HK-2 (cell line): Measurements from ENCODE around the gene ZCWPW2.

Source experiments
- DNase-seq: peaks from one replicate; pipeline ENCODE4 v3.0.0-alpha.2; 2018; ENCODE audit not compliant: unreplicated experiment

The ZCWPW2 gene

DNA sequence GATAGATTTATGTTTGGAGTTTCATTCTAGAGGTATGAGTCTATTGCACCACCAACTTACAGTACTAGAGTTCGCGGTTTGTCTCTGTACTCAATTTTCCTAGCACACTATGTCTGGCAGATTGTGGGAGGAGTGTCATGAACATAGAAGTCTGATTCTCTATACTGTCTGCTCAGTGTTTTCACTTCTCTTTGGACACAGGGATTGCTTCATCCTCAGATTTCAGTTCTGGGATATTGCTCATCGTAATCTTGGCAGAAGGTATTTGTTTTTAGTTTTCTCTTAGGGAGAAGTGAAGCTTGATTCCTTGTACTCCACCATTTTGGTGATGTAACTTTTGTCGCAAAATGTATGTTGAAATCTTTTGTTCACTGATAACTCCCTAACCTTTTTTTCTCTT lies 27.9 kb downstream of the ZCWPW2 start:
- no peak for DNase-seq

DNA sequence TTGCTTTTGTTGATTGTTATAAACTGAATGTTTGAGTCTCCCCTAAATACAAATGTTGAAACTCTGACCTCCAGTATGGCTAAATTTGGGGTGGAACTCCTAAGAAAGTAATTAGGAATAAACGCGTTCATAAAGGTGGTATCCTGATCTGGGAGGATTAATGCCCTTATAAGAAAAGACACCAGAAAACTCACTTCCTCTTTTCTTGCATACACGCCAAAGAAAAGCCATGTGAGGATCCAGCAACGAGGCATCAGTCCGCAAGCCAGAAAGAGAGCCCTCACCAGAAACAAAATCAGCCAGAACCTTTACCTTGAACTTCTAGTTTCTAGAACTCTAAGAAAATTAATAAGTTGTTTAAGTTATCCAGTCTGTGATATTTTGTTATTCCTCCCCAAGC lies 37.5 kb downstream of the ZCWPW2 start:
- no peak for DNase-seq

DNA sequence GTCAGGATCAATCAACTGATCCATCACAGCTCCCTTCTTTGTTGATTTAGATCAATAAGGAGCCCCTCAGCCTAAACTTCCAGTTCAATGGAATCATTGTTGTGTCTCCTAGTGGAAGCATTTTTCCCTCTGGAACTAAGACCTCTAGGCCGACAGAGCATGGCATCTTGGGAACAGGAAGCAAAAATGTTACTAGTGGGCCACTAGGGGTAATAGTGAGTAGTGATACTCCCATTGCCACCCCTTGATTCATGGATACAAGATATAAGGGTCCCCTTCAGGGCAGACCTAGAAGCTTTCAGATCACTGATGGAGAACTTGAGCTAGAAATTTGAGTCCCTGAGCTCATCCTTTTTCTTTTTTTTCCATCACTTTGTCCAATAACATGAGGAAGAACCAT lies 40.5 kb downstream of the ZCWPW2 start:
- DNase-seq: no peak

DNA sequence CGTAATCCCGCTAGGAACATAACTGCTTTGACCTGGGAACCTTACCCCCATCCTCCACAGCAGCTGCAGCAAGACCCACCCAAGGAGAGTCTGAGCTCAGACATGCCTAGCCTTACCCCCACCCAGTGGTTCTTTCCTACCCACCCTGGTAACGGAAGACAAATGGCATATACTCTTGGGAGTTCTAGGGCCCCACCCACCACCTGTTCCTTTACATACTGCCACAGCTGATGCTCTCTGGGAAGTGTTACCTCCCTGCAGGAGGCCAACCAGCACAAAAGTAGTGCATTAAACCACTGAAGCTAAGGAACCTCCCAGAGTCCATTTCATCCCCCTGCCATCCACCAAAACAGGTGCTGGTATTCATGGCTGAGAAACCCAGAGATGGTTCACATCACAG lies 50.7 kb downstream of the ZCWPW2 start:
- DNase-seq: no peak

DNA sequence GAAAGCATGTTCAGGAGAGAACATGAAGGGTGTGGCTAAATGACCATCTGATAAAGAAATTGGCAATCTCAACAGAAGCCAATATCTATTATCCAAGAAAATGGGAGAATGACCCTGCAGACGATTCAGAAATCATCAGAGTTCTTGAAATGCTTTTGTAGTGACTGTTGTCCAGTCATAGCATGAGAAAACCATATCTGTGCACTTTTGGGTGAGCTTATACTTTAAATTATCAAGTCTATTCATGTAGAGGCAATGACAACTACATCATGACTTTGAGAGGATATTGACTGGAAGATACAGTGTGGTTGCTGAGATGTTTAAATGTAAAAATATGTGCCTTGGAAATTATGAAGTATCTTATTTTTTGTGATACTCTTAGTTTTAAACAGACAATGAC lies 57.7 kb downstream of the ZCWPW2 start:
- no peak for DNase-seq

DNA sequence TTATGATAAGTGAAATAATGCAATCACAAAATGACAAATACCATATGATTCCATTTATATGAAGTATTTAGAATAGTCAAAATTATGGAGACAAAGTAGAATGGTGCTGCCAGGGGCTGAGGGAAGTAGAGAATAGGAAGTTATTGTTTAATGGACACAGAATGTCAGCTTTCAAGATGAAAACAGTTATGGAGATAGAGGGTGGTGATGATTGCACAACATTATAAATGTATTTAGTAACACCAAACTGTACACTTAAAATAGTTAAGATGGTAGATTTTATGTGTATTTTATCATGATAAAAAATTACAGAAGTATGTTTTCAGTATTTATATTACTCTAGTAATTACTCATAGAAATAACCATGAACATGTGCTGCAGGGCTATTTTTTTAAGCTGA lies 100.9 kb downstream of the ZCWPW2 start:
- no peak for DNase-seq

DNA sequence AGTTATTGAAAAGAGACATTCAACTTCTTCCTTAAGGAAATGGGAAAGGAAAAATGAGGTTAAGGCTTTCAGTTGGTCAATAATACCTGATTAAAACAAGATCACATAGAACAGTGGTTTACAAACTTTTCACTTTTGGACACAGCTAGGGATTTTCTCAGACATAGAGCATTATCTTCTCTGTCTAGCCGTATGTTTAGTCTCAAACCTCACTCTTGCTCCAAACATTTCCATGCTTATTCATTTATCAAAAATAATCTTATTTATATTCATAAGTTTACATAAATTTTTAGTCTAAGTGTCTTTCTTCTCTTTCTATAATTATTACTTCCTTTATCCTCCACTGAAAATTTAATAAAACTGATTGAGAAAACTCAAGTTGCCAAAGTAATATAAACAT lies 114.3 kb downstream of the ZCWPW2 start:
- no peak for DNase-seq

DNA sequence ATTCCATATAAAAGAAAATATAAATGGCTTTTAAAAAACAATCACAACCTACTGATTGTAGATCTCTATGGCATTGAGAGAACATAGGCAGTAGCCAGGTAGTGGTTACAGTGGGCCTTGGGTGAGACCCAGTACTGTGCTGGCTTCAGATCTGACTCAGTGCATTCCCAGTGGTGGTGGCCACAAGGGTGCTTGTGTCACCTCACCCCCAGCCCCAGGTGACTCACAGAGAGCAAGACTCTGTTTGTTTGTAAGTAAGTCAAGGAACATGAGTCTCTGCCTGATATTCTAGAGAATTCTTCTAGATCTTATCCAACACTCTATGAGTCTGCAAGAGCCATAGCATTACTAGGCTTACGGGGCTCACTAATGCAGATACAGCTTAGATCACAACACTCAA lies 118.9 kb downstream of the ZCWPW2 start:
- DNase-seq: peak; percentile 2

DNA sequence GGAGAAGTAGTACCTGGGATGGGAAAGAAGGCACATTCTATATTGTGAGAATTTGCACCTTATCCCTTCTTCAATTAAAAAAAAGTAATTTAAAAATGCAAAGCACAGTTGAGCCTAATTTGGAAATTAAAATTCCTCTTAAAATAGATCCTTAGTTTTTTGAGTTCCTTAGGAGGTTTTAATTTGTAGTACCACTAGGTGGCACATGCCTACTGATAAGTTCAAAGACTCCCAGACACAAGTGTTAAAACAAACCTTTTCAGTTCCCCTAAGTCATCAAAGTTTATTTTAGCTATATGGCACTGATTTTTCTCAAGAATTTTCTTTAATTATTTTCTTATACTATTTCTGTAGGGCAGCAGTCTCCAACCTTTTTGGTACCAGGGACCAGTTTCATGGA lies 127.7 kb downstream of the ZCWPW2 start:
- no peak for DNase-seq

DNA sequence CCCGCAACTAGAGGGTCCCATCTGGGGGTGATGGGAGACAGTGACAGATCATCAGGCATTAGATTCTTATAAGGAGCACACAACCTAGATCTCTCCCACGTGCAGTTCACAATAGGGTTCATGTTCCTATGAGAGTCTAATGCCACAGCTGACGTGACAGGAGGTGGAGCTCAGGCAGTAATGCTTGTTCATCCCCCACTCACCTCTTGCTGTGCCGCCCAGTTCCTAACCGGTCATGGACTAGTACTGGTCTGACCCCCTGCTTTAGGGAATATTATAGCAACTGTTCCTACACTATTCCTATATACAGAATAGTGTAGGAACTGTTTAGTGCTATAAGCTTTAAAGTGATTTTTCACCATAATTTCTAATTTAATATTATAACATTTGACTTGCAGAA lies 128.2 kb downstream of the ZCWPW2 start:
- DNase-seq: no peak

DNA sequence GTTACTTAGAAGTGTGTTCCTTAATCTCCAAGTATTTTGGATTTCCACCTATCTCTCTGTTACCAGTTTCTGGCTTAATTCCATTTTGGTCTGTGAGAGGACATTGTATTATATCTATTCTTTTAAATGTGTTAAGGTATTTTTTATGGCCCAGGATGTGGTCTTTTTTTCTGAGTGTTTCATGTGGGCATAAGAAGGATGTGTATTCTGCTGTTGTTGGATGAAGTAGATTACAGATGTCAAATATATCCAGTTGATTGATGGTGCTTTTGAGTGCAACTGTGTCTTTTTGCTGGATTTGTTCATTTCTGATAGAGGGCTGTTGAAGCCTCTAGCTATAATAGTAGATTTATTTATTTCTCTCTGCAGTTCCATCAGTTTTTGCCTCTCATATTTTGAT lies 136.6 kb downstream of the ZCWPW2 start:
- DNase-seq: no peak

DNA sequence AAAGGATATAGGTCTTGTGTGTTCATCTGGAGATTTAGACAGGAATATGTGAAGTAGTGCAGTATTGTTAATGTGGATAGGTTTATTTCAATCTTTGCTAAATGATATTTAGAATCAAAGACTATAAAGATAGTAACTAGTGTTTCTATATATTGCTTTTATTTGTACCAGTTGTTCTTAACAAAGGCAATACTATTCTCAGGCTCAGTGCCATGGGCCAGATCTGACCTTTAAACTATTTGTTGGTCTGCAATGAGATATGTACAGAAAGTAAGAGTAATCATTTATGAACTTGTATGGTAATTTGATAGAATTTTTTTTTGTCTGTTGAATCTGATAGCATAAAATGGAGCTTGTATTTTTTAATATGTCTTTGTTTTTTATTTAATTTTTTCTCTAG lies 146.8 kb downstream of the ZCWPW2 start:
- no peak for DNase-seq

DNA sequence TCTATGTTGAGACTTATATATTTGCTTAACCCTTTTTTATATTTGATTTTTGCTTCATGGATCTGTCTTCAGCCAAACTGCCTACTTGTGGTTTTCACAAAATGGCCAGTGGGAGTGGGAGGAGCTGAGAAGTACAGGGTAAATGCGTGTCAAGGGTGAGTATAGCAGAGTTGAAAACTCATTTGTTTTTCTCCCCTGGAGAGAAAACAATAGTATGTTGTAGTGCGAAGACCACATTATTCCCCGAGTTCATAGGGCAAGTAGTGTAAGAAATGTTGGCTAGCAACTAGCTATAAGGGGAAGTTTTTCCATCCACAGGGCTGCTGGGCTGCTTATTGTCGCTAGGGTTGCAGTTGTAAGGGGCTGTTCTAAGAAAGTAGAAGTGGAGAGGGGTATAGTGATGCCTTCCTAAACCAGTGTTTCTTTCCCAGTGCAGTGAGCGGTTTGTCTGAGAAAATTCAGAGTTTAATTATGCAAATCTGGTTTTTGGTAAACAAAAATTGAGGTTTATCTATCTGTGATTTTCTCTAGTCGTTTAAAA lies 153.9 kb downstream of the ZCWPW2 start:
- DNase-seq: no peak

DNA sequence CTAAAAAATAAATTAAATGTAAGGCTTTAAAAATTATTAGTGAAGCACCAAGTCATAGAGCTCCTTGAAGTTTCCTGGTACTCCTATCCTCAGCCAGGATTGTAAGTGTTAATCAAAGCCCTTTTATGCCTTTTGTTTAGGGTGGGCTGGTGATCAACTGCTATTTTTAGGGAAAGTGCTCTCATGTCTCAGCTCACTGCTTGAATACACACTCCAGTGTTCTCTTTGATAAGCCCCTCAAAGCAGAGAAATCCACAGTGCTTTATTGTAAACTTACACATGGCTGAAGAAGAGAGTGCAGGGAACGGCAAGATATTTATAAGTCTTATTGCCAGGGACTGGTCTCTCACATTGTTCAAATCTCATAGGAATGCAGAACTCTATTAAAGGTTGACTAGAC lies 156.5 kb downstream of the ZCWPW2 start:
- DNase-seq: no peak

DNA sequence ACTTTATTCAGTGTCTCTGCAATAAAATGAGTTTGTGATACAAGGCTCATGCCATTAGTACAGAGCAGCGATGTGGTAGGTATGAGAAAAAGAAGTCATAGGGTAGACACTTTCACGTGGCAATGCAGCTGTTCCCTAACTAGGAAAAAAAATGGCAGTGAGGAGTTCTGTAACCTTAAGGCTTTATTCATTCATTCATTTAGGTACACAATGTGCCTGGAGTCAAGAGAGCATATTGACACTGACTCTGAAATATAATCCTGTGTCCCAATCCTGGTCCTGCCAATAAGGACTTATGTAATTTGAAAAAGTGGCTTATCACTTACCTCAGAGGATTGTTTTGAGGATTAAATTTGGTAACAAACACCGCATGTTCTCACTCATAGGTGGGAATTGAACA lies 173.1 kb downstream of the ZCWPW2 start:
- DNase-seq: no peak

DNA sequence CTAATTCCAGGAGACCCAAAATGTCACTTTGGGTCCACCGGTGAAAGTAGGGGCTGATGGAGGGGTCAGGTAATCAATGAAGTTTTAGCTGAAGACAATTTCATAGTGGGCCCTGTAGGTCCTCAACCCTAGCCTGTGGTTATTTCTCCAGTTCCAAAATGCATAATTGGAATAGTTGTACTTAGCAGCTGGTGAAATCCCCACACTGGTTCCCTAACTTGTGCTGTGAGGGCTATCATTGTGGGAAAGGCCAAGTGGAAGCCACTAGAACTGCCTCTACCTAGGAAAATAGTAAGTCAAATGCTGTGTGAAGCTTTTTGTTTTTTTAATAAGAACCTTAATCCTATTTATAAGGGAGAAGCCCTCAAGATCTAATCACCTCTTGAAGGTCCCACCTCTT lies 193.8 kb downstream of the ZCWPW2 start:
- no peak for DNase-seq

DNA sequence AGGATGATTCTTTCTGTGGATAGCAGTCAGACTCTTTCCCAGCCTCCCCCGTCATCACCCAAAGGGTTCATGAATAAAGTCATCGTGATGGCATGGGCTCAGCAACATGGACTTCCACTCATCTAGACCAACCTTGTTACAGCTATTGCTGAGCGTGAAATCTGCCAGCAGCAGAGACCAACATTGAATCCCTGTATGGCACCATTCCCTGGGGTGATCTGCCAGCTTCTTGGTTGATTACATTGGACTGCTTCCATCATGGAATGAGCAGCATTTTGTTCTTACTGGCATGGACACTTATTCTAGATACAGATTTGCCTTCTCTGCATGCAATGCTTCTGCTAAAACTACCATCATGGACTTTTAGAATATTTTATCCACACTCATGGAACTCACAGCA lies 195.7 kb downstream of the ZCWPW2 start:
- DNase-seq: no peak

DNA sequence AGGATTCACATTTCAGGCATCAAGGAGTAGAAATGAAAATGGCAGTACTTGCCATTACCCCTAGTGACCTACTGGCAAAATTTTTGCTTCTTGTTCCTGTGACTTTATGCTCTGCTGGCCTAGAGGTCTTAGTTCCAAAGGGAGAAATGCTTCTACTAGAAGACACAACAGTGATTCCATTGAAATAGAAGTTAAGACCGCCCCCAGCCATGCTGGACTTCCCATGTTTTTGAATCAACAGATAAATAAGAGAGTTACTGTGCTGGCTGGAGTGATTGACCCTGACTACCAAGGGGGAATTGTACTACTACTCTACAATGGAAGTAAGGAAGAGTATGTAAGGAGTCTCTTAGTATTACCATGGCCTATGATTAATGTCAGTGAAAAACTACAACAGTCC lies 196.3 kb downstream of the ZCWPW2 start:
- no peak for DNase-seq

DNA sequence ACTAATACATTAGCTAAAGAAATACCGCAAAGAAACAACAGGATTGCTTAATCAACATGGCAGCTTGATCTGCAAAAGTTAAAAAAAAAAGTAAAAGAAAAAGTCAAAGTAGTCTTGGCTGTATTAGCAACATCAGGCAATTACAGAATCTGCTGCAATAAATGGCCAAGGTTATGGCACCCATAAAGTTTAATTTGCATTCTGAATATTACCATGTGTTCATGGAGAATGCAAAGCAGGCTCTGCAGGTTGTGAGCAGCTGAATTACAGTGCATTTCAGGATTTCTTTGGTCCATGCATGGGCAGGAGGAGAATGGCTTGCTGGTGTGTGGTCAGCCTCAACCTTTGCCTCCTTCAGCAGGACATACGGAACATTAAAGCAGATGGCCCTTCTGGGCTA lies 199.2 kb downstream of the ZCWPW2 start:
- DNase-seq: no peak

DNA sequence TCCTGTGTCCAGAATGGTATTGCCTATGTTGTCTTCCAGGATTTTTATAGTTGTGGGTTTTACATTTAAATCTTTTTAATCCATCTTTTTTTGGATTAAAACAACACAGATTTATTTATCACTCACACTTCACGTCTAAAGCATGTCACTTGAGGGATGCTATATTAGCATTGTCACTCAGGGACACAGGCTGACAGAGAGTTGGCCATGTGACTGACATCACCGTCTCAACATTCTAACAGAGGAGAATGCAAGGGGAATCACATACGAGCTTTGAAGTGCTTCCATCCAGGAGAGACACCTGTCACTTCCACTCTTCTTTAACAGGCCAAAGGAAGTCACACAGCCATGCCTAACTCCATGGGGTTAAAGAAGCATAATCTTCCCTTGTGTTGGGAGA lies 204.7 kb downstream of the ZCWPW2 start:
- no peak for DNase-seq

DNA sequence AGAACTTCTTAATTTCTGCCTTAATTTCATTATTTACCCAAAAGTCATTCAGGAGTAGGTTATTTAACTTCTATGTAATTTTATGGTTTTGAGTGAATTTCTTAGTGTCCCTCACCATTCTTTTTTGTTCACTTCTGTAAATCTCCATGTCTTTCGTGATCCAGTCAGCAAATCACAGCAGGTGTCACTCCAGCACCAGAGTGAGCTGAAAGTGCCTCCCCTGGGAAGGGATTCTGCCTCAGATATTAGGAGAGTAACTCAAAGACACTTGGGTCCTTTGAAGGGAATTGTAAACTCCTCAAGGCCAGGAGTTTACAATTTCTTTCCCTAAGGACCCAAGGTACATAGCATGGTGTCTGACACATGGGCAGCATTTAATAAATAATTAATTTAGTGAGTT lies 207.7 kb downstream of the ZCWPW2 start:
- DNase-seq: no peak

DNA sequence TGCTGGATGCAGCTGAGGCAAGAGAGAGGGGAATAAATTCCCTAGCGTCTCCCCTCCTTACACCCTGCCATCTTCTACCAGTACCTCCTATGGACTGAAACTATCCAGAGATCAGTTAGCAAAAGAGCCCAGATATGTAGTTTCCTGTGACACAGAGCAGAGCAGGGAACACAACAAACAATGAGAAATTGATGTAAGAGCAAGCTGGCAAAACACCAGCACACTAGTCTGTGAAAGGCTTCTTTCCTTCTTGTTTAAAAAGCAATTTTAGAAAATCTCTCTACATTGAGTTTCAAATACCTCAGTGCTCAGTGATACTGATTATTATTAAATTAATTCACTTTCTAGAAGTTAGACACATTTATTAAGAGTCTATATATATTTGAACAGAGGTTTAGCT lies 215.7 kb downstream of the ZCWPW2 start:
- DNase-seq: no peak

DNA sequence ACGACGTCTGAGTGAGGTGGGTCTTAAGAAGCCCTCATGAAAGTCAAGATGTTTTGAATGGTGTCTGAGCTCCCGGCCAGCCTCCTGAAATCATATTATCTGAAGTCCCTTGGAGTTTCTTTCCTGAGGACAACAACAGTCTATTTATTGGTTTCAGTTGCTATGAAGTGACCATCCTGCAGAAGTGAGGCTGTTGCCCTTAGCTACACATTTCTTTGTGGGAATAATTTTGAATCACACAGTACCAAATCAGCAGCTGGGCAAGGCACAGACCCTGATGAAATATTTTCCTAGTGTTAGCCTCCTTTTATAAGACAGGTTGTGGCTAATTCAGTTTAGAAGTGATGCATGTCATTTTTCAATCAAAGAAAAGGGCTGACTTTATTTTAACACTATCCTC lies 220.8 kb downstream of the ZCWPW2 start:
- DNase-seq: no peak

DNA sequence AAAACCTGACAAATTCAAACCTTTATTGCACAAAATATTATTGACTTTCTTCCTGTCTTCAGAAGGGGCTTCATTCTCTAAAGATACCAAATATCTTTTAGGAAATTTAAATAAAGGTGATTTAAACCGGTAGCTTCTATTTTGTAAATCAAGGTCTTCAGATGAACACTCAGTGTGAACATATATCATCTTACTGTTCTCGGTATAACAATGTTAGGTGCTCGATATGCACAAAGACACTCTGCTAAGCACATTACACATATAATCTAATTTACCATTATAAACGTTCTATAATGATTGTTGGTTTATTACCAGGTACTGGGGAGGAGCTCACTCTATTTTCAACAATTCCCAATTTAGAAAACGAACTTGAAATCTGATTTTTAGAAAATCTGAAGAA lies 225.5 kb downstream of the ZCWPW2 start:
- no peak for DNase-seq
